HL-60/S4 treated with retinoic acid at 250 ng/mL for 4 days and 3 days (cell line): ENCODE data around the gene EOLA1.
"Not testable (repeated sequence)": the region's sequence is repeated elsewhere in the genome, so short reads cannot be mapped to it uniquely, and the experiment has no call there.

Experiments used
- in situ Hi-C: fragments of 300-500 bp; cut with MboI; formaldehyde crosslinking; loops from 2 replicates; pipeline ENCODE4 v1.7.0; 2022; ENCODE audit warnings: low sequenced_read_pairs

Gene EOLA1

GRCh38 chrX:149595214-149595613 is 54.4 kb downstream of the EOLA1 start, which contains the start of gene HSFX2:
HSFX2 (minus strand) TSS chrX:149595314; CDS start chrX:149594700, 614 bp downstream.
- in situ Hi-C loops: not testable (repeated sequence)

GRCh38 chrX:149595943-149596342 is 55.1 kb downstream of the EOLA1 start:
- in situ Hi-C loops: not testable (repeated sequence)
